ENCODE data around the gene NOM1.

NOM1 gene

DNA sequence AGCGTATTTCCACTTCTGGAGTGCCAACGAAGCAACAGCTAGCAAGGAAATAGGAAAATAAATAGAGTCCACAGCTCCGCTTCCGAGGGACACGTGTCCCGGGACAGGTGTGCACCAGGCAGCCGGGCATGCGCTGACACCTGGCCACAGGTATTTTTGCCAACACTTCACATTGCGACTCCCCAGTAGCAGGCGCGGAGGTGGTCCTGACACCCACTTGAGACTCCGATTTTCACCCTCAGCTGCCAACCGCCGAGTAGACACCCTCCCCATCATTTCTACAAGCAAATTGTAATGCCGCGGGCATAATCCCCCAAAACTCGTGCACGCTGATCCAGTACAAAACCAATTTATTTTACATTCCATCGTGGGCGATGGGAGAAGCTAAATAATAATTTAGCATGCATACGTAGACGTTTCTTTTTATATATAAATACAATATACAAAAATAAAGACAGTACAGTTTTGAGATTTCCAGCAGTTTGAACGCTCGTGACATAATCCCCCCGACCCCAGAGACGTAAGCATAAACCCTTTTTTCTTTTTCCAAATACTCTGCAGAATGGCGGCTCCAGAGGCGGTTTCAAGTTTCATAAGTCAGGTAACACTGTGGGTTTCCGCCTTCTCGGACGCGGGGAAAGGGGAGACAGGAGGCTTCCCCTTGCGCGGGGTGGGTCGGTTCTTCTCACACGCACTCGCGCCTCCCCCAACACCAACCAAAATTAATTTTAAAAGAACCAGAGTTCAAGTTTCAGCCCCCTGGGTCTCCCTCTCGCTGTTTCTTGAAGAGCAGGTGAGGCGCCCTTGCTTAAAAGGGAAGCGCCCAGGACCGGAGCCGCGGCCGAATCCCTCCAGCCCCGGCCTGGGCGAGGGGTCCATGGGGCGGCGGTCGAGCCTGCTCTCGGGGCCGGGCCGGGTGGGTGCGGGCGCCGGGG lies 55.3 kb downstream of the NOM1 start:
- DNase-seq: no peak

DNA sequence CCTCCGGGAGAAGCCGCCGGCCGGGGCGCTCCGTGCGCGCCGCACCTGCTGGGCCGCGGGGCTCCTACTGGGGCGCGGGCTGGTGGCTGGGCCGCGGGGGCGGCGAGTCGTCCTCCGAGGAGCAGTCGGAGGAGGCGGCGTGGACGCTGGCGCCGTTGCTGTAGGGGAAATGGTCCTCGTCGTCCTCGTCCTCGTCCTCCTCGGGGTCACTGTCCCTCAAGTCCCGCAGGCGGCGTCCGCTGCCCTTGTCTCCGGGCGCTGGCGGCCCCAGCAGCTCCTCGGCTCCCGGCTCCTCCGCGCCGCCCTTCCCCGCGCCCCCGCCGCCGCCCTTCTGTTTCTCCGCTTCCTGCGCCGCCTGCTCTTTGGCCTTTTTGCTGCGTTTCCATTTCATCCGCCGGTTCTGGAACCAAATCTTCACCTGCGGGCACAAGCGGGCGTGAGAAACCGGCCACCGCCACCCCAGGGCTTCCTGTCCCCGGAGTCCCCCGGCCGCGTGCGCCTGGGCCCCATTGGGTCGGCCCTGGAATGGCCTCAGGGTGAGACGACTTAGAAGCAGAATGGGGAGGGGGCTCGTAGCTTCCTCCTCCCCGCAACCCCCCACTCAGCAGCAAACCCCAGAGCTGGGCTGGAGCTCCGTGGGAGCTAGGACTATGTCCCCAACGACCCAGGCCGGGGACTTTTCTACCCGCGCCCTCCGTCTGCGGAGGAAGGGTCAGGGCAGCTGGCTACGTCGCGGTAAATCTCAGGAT lies 56.1 kb downstream of the NOM1 start:
- DNase-seq: no peak

DNA sequence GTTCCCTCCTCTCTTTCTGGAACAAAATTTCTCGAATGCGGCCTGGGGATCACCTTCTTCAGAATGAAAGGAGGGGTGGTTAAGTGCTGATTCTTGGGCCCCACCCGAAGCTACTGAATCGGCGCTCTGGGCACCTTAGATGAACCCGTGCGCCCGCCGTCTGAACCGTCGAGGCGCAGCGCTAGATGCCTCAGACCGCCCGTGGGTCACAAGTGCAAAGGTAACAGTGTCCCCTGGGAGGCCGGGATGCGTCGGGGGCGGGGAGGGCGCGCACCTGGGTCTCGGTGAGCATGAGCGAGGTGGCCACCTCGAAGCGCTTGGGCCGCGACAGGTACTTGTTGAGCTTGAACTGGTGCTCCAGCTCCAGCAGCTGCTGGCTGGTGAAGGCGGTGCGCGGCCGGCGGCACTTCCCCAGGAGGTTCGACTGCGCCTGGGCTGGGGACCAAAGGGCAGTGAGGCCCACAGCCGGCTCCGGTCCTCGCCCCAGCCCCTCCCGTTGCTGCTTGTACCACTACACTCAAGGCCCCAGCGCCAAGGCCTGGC lies 56.8 kb downstream of the NOM1 start:
- DNase-seq: no peak

DNA sequence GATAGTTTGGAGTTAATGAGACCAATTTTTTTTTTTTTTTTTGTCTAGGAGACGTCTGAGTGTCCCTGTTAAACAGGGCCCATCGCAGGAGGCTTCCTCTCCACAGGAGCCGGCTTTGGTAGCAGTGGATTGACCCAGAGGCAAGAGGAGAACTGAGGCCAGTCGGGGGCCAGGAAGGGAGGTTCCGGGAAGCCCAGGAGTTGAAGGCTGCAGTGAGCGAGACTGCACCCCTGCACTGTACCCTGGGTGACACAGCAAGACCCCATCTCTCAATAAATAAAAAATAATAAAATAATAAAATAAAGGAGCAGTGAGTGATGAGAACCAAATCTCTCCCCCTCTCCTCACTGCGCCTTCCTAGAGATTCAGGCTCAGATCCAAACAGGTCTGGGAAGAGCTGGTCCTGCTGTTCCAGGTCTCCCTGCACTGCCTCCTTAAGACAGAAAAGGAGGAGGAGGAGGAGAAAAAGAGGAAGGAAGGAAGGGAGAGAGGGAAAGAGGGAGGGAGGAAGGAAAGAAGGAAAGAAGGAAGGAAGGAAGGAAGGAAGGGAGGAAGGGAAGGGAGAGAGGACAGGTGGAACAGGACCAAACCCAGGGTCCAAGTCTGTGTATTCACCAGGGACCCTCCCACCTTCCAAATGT lies 57.4 kb downstream of the NOM1 start:
- no peak for DNase-seq

DNA sequence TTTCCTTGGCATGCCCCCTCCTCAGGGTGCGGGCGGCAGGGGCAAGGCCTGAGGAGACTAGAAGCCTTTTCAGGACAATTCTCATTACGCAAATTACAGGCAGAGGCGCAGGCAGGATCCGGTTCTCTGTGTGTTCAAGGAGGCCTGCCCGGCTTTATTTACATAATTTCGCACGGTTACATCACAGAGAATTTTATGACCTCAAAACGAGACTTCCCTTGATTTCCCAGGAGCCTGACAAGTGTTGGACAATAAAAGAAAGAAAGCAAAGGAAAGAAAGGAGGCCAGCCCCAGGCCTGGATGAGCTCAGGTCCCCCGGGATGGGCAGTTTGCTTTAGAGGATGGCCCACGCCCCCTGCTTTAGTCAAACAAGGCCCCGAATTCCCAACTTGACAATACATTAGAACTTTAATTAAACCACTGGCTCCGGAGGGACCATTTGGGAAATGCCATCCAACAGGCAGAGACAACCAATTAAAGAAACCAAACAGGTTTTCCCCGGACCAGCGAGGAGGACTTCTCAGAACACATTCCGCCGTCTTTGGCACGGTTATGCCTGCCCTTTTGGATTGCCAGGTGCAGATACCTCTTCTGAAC lies 58.1 kb downstream of the NOM1 start:
- DNase-seq: no peak

DNA sequence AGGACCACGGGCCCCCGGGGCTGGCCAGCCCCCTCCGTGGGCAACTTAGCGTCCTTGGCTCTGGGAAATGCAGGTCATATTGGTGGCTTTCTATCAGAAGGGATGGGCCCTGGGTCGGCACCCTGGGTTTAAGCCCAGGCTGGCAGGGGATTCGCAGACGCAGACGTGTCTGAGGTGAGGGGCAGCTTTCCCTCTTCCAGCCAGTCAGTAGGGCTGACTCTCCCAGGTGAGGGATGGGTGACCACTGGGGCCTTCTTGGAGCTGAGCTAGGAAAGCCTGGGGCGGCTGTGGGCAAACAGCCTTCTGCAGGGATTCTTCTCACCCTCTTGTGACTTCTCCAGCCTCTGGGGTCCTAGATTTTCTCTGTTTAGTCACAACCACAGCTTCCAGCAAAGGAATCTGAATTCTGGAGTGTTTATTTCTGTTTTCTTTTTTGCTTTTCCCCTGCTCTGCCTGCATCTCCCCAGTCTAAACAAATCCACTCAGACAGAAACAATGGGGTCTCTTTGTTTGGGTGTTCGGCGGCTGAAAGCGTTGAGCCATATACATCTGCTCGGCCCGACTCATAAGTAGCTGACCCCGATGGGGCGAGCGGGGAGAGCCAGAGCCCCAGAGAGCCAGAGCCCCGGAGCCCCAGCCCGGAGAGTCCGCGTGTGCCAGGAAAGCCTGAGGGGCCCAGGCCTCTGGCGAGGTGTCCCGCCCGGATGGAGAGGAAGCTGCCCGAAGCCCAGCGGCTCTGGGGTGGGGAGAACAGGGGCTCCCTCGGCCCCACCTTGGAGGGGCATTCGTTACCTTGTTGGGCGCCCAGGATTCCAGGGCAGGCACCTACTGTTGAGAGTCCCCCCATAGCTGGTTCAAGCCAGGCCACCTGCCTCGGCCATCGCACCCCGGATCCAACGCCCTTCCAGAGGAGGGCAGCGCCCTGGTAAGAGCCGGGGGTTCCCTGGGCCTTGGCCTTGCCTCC lies 59.0 kb downstream of the NOM1 start:
- no peak for DNase-seq

DNA sequence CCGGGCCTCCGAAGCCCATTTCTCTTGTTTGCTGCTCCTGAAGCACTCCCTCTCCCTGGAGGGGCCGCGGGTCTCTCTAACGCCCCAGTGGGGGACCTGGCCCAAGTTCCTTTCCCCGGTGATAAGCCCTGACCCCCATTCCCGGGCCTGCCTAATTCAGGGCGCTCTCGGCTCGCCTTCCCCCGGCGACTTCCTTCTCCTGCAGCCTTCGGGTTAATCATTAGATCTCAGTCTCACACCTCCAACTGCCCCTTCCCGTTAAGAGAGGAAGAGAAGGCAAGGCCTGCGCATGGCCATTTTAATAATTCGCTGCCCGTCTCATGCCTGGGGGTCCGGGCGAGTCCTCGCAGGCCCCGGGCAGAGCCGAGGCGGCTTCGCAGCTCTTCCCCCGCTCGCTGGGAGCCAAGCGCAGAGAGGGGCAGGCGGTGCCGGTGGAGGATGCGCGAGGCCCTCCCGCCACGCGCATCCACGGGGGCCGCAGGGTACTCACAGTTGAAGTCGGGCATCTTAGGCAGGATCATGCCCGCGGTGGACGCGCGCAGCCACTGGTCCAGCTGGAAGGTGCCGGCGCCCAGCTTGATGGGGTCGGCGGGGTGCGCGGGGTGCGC lies 59.8 kb downstream of the NOM1 start:
- DNase-seq: no peak

DNA sequence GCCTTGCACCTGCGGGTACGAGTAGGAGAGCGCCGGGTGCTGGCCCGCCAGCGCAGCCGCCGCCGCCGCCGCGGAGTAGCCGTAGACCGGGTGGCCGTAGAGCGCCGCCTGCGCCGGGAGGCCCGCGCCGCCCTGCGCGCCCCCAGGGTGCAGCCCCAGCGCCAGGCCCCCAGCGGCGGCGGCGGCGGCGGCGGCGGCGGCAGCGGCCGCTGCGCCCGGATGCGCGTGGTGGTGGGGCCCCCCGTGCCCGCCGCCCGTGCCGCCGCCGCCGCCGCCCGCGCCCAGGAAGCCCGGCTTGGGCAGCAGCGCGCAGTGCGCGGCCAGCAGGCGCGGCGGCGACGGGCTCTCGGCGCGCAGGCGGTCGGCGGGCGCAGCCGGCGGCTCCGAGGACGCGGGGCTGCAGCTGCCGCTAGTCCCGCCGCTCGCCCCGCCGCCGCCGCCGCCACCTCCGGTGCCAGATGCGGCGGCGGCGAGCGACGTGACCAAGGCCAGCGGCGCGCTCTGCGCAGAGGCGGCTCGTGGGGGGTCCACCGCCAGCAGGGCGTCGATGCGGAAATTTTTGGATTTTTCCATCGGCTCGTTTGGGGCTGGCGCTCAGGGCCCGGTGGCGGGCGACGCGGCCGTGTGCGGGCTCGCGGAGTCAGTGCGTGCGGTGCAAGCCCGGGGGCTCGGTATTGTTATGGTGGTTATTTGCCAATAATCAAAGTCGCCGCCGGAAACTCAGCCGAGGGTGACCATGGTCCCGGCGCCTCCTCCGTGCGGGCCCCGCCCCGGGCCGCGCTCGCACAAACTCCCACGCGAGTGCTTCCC lies 60.5 kb downstream of the NOM1 start:
- no peak for DNase-seq

DNA sequence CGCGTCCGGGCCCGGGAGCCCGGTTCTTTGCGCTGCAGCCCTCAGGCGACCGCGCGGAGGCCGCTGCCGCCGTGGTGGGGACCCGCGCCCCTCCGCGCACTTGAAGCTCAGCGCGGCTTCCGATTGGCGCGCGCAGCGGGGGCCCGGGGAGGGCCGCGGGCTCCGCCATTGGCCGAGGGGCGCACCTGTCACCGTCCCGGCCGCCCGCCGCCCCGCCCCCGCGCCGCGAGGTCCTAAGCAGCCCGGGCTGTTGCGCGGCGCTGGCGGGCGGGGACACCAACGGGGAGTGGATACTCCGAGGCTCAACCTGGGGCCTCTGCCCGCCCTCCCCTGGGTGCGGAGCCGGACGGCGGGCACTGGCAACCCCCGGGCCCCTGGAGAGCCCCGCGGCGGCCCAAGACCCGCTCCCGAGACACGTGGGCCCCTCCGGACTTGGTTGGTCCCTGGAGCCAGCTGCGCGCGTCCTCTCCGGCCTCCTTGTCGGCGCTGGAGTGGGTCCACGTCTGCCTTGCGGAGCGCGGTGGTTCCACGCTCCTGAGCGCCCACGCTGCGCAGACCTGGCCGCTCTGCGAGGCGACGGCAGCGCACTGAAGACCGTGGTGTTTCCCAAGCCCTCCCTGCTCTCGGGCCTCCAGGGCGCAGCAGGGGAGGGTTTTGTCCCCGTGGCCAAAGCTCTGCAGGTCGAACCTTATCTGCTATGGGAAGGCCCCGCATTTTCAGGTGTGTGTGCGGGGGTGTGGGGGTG lies 61.2 kb downstream of the NOM1 start, which contains the start of gene MNX1:
Gene MNX1, minus strand, starts transcription at position 76 of the 745 bp plus-strand sequence. CDS start 313 bp downstream, outside the sequence.
- DNase-seq: peak; percentile 28

DNA sequence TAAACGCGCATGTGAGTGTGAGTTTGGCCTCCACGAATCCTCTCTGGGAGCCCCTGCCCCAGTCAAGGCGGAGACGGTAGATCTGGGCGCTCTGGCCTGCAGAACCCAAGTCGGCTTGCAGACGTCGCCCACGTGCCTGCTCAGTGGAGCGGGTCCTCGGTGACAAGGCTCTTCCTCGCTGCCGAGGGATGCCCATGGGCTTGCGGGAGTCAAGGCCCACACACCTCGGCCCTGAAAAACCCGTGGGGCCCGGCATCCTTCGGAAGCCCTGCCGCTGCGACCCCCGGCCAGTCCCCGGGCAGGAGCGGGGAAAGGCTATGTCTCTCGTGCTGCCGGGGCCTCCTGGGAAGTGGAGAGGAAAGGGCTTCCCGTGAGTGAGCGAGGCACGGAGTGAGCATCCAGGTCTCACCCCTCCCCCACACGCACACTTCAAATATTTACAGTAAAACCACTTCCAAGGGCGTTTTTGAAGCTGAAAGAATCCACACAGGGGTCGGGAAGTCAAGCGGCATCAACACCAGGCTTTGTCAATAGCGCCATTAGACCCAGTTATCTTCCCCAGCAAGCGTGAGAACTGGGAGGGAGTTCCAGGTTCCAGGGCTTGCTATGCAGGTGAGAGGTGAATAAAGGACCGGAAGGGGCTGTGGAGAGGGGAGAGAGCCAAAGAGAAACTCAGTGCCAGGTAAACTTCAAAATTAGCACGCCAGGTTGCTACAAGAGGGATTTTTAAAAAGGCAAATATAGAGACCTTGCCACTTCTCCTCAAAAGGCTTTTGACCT lies 62.0 kb downstream of the NOM1 start:
- DNase-seq: no peak

DNA sequence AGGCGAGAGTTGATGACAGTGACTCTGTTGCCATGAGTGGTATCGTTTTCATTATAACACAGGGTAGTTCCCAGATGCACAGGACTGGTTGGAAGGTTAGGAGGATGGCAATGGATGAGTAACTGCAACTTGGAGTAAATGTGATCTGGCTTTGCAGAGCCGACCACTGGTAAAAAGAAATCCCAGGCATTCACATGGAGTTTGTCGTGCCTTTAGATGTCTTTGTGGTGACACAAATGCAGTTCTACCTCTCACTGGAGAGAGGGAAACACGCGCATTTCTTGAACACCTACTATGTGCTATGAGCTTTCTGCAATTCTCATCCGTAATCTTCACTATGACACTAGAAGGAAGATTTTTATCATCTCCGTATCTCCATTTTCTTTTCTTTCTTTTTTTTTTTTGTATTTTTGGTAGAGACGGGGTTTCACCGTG lies 62.6 kb downstream of the NOM1 start:
- no peak for DNase-seq

DNA sequence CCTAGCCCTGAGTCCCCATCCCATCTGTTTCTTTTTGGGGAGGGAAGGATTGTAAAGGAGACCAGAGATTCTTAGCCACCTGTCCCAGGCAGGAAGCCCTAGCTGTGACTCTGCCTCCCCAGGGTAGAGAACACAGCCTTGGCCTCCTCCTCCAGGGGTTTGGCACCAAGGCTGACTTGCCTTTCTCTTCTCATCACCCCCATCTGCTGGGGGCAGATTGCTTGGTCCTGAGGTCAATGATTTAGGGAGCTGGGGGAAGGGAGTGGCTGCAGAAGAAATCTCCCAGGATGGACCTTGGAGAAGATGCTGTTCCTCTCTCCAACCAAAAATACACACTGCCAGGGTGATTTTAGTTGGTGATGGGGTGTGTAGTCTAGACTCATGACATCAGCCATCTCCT lies 63.6 kb downstream of the NOM1 start:
- DNase-seq: no peak

DNA sequence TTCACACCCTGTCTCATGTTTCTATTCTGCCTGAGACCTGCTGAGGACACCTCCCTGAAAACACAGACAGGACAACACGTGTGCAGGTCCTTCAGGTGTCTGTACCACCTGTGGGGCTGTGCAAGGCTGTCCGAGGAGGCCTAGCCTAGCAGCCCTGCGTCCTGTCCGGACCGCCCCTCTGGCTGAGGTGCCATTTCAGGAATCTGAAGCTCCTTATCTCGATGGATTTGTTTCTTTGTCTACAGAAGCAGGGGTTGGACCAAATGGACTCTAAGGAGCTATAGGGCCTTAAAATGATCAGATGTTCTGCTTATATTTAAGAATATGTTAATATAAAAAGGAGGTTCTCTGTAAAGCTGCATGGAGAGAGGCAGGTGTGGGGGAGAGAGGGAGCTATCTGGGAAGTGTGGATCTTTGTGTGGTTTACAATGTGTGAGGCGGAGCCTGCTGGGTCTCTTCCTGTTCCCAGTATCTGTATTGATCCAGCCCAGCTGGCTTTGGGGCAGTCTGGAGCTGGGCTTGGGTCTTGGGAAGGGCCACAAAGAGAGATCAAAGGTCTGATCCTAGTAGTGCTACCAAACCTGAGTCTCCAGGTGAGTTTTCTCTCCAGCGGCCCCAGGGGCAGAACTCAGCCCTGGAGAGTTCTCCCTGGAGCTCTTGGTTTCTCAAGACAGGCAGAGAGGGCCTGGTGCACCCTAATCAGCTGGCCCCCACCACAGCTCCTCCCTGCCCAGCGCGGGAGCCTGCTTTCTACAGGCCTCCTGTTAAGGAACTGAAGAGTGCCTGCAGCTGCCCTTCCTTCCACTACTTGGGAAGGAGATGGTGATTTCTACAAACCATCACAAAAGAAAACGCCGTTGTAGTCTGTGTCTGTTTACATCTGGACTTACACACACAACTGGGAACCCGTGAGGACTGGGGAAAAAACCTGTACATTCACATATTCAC lies 64.4 kb downstream of the NOM1 start:
- no peak for DNase-seq

DNA sequence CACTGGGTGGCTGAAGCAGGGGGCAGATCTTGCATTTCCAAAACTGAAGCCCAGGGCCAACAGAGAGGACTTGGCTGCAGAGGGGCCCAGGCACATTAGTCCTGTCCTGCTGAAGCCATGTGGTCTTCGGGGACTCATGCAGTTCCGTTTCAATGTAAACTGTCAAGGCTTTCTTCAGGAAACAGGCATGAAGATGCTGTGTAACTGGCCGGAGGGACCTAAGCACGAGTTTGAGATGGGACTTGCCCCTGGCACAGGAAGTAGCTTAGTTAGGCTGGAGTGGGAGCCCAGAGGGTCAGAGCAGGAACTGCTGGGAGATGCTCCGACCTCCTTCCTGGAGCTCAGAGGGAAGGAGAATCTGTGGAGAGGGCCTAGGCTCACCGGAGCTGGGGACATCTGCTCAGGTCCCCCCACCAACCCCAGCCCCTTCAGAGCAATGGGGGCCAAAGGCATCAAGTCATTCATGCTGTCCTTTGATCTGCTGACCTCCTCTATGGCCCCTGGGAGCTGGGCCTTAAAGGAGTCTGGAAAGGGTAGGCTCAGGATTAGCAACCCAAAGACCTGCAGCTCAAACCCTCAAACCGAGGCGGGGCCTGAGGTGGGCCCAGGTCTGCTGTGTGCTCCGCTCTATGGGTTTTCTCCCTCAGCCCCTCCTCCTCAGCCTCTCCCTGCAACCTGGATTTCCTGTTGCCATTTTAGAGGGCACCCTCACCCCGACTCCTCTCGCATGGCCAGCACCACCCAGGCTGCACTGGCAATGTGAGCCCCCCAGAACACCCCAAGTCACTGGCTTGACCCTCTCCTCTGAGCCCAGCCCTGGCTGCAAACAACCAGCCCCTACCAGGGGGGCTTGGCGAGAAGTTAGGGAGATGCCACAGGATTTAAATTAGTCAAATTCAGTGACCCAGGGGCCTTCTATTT lies 65.4 kb downstream of the NOM1 start:
- no peak for DNase-seq

DNA sequence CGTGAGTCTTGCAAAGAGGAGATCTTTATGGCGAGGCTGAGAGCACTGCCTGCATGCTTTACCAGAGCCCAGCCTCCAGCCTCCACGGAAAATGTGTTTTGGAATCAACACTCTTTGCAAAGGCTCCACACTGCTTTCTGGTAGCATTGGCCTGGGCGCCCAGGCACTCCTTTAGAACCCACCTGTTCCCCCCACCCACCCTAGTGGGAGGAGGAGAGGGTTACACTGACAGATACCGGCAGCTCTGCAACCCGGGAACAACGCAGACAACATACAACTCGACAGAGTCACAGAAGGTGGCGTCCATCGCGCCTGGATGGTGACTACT lies 66.5 kb downstream of the NOM1 start:
- no peak for DNase-seq

DNA sequence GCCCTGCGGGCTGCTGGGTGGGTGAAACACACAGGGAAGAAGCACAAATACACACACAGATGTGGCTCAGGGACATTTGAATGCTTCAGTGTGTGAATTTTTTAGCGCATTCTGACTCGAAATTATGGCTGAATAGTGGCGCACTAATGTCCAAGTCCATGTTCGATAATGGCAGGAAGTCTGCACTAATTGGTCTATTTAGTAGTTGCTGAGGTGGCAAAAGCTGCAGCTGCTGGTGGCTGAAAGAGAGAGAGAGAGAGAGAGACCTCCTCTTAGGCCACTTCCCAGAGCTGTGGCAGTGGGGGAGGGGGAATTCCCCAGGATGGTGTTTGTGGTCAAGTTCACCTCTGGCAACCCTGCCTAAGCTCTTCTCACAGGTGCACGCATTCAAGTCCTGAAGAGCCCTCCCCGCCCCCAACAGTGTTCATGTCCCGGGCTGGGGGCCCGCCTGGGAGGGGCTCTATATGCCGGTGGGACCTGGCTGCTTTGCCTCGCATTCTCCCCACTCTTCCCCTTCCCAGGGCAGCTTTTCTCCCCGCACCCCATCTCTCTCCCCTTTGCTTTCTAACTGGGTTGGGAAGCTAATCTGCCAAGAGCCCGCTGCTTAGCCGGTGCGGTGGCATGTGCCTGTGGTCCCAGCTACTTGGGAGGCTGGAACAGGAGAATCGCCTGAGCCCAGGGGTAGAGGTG lies 67.0 kb downstream of the NOM1 start:
- no peak for DNase-seq

Measured in EL (cell line).